ENCODE measurements around the gene FBP2.
A peak's percentile ranks its signal among the peaks of the same experiment; 100 is the strongest.

Gene FBP2

GRCh38 chr9:94627287-94627686, 33.7 kb upstream of the FBP2 start:
- TF ChIP-seq MAX (IDR thresholded peaks at IDR 0.05; ENCODE audit: low read depth, low read length) (no peak), POLR2A (IDR thresholded peaks at IDR 0.05; ENCODE audit: extremely low read depth, insufficient read length) (no peak), CTCF (IDR thresholded peaks at IDR 0.05; ENCODE audit: low read depth, low read length) (no peak), MYC (IDR thresholded peaks at IDR 0.05; ENCODE audit: low read depth, low read length) (no peak)
- no peak overlapping the region for H3K4me3 ChIP-seq (ENCODE audit: low read depth, low read length)
- no peak for DNase-seq (ENCODE audit: low read depth)

- TF ChIP-seq MYC (IDR thresholded peaks at IDR 0.05; ENCODE audit: low read depth, low read length) = no peak
- no peak for TF ChIP-seq MAX (IDR thresholded peaks at IDR 0.05; ENCODE audit: low read depth, low read length)
- no peak for TF ChIP-seq POLR2A (IDR thresholded peaks at IDR 0.05; ENCODE audit: extremely low read depth, insufficient read length)
- no peak for TF ChIP-seq CTCF (IDR thresholded peaks at IDR 0.05; ENCODE audit: low read depth, low read length)
- no peak overlapping the region for H3K4me3 ChIP-seq (ENCODE audit: low read depth, low read length)
- DNase-seq (ENCODE audit: low read depth) = no peak
Observed at GRCh38 chr9:94625835-94626234, 32.2 kb upstream of the FBP2 start.

- no peak overlapping the region for H3K4me3 ChIP-seq (ENCODE audit: low read depth, low read length)
- no peak for TF ChIP-seq POLR2A (IDR thresholded peaks at IDR 0.05; ENCODE audit: extremely low read depth, insufficient read length)
- DNase-seq (ENCODE audit: low read depth) = no peak
Observed at GRCh38 chr9:94624629-94625028, 31.0 kb upstream of the FBP2 start.

- no peak overlapping the region for H3K4me3 ChIP-seq (ENCODE audit: low read depth, low read length)
- DNase-seq (ENCODE audit: low read depth) = peak; percentile 71
- no peak for TF ChIP-seq POLR2A (IDR thresholded peaks at IDR 0.05; ENCODE audit: extremely low read depth, insufficient read length)
- TF ChIP-seq MYC (IDR thresholded peaks at IDR 0.05; ENCODE audit: low read depth, low read length) = peak; percentile 64; the same call in 1 of the 2 replicates
- TF ChIP-seq CTCF (IDR thresholded peaks at IDR 0.05; ENCODE audit: low read depth, low read length) = peak; percentile 42
- peak; percentile 78 for TF ChIP-seq MAX (IDR thresholded peaks at IDR 0.05; ENCODE audit: low read depth, low read length)
Observed at GRCh38 chr9:94623253-94623652, 29.6 kb upstream of the FBP2 start.

GRCh38 chr9:94622087-94622800, 28.6 kb upstream of the FBP2 start:
- H3K4me3 ChIP-seq (ENCODE audit: low read depth, low read length) = no peak overlapping the region
- TF ChIP-seq MAX (IDR thresholded peaks at IDR 0.05; ENCODE audit: low read depth, low read length) (no peak), POLR2A (IDR thresholded peaks at IDR 0.05; ENCODE audit: extremely low read depth, insufficient read length) (no peak), MYC (IDR thresholded peaks at IDR 0.05; ENCODE audit: low read depth, low read length) (no peak), CTCF (IDR thresholded peaks at IDR 0.05; ENCODE audit: low read depth, low read length) (no peak)
- DNase-seq (ENCODE audit: low read depth) = no peak

- DNase-seq (ENCODE audit: low read depth) = no peak
- H3K4me3 ChIP-seq (ENCODE audit: low read depth, low read length) = no peak overlapping the region
- TF ChIP-seq MYC (IDR thresholded peaks at IDR 0.05; ENCODE audit: low read depth, low read length) (no peak), POLR2A (IDR thresholded peaks at IDR 0.05; ENCODE audit: extremely low read depth, insufficient read length) (no peak), CTCF (IDR thresholded peaks at IDR 0.05; ENCODE audit: low read depth, low read length) (no peak), MAX (IDR thresholded peaks at IDR 0.05; ENCODE audit: low read depth, low read length) (no peak)
Observed at GRCh38 chr9:94619026-94619425, 25.4 kb upstream of the FBP2 start.

All from NB4 (cell line).